GM12873 (cell line): ENCODE measurements around the gene BPTF.

Experiments used
- CTCF ChIP-seq: IDR thresholded peaks from 2 replicates; pipeline ENCODE4 v1.5.1; 2012; ENCODE audit warnings: low read depth, mild to moderate bottlenecking, moderate library complexity, low read length, control low read depth; ENCODE audit not compliant: insufficient read depth; ENCODE audit errors: missing control alignments

The BPTF gene

DNA sequence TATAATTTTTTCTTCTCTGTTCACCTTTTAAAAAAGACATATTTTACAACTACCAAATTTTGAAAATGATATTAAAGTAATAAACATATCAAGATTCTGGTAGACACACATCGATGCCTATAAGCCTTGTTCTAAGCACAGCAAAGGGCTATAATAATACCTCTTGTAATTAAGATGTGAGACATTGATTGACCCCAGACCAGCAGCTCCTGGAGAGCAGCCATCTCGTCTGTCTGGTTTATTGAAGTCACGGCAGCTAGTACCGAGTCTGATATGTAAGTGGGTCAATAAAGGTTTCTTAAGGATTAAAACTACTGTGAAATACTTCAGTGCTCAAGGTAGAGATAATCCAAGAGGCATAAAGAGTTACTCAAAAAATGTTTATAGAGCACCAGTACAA lies 94.9 kb downstream of the BPTF start:
- TF ChIP-seq CTCF, result no peak

GRCh38 chr17:67922503-67922902 lies 97.2 kb downstream of the BPTF start:
- TF ChIP-seq CTCF, result no peak

DNA sequence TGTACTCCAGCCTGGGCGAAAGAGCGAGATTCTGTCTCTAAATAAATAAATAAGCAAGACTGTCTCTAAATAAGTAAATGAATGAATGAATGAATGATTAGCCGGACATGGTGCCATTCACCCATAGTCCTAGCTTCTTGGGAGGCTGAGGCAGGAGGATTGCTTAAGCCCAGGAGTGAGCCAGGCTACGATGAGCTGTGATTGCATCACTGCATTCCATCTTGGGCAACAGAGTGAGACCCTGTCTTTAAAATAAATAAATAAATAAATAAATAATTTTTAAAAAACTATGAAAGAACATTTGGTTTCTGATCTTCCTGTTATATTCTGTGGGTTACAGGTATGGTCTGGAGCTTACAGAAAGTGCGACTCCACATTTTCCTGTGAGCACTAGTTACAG lies 105.9 kb downstream of the BPTF start:
- no peak for TF ChIP-seq CTCF

GRCh38 chr17:67942810-67943209 lies 117.5 kb downstream of the BPTF start:
- peak; percentile 28 for TF ChIP-seq CTCF

DNA sequence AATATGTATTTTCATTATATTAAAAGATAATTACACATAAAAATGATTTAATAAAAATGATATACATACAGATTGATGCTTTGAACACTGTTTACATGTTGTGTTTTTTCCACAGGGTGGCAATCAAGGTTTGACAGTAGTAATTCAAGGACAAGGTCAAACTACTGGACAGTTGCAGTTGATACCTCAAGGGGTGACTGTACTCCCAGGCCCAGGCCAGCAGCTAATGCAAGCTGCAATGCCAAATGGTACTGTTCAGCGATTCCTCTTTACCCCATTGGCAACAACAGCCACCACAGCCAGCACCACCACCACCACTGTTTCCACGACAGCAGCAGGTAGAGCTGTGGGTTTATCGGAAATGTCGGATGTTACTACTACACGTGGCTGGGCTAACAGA lies 118.7 kb downstream of the BPTF start:
- no peak for TF ChIP-seq CTCF

- TF ChIP-seq CTCF, result no peak
Observed at GRCh38 chr17:67946513-67946912, 121.2 kb downstream of the BPTF start.

GRCh38 chr17:67947325-67947813 lies 122.1 kb downstream of the BPTF start:
- no peak for TF ChIP-seq CTCF

GRCh38 chr17:67950945-67951344 lies 125.6 kb downstream of the BPTF start:
- no peak for TF ChIP-seq CTCF
